ENCODE results near the gene GNG8. TPM values are rescaled to one million over a fixed set of nuclear protein-coding genes. Genes with fewer than 3 reads are reported as not detected.

GNG8 gene
- total RNA-seq, 2 experiments from 2014 or later, result not detected

DNA sequence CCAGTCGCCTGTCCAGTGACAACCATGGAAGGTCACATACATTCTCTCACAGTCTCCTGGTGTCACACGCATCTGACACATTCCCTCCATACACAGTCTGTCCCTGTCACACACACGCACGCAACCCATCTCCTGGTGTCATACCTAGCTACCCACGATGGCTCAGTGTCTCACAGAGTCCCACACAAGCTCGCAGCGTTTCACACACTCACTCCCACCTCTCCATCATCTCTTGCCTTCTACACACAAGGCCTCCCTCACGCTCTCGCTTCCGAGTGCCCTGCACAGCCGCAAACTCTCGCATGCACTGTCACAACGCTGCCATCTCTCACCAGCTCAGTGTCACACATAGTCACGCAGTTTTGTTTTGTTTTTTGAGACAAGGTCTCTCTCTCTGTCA is 1.2 kb upstream of the GNG8 start:
- CTCF ChIA-PET (ENCODE audit: unreplicated experiment), result interaction anchor here (1.9 kb wide), 1 partner anchor 25 kb away, joined by 6 read pairs; the partner anchor contains the start of gene DACT3
- Histone ChIP-seq H3K79me2 (ENCODE audit: insufficient read depth, low read depth, low read length) (no peaks in the 10 kb centered on the region), H3K4me1 (ENCODE audit: insufficient read depth, low read length, poor library complexity, severe bottlenecking) (peaks cover 49% of the 10 kb centered on the region), H3K4me2 (ENCODE audit: low read length) (no peak overlapping the region), H4K20me1 (ENCODE audit: insufficient read depth, low read length) (no peaks in the 10 kb centered on the region), H3K27ac (ENCODE audit: low read depth, low read length, poor library complexity, severe bottlenecking) (no peak overlapping the region), H3K9me3 (ENCODE audit: low read length) (no peaks in the 10 kb centered on the region), H3K36me3 (ENCODE audit: insufficient read depth, low read length) (no peaks in the 10 kb centered on the region), H3K9me2 (ENCODE audit: insufficient read depth, low read length) (no peaks in the 10 kb centered on the region), H3K4me3 (ENCODE audit: low read depth, low read length, poor library complexity, severe bottlenecking) (no peak overlapping the region), H2AFZ (ENCODE audit: low read length) (no peak overlapping the region)
- TF ChIP-seq, protein P1, sequence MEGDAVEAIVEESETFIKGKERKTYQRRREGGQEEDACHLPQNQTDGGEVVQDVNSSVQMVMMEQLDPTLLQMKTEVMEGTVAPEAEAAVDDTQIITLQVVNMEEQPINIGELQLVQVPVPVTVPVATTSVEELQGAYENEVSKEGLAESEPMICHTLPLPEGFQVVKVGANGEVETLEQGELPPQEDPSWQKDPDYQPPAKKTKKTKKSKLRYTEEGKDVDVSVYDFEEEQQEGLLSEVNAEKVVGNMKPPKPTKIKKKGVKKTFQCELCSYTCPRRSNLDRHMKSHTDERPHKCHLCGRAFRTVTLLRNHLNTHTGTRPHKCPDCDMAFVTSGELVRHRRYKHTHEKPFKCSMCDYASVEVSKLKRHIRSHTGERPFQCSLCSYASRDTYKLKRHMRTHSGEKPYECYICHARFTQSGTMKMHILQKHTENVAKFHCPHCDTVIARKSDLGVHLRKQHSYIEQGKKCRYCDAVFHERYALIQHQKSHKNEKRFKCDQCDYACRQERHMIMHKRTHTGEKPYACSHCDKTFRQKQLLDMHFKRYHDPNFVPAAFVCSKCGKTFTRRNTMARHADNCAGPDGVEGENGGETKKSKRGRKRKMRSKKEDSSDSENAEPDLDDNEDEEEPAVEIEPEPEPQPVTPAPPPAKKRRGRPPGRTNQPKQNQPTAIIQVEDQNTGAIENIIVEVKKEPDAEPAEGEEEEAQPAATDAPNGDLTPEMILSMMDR (conservative IDR thresholded peaks at IDR 0.05; ENCODE audit: low read length), result no peak
- TF ChIP-seq EZH2phosphoT487 (IDR thresholded peaks at IDR 0.05; ENCODE audit: borderline replicate concordance, low read depth, low read length), result no peak
- POLR2A ChIA-PET, result interaction anchor here (0.6 kb wide), 2 partner anchors 973 to 1692 kb away, joined by 3 read pairs; no protein-coding TSS in a partner anchor
- no TSS peak for BruUV-seq (replicated peaks)
- intact Hi-C loops (cut with micrococcal nuclease; ENCODE audit: unreplicated experiment), result no loop called here
- DNase-seq (ENCODE audit: low spot score), result no peak

DNA sequence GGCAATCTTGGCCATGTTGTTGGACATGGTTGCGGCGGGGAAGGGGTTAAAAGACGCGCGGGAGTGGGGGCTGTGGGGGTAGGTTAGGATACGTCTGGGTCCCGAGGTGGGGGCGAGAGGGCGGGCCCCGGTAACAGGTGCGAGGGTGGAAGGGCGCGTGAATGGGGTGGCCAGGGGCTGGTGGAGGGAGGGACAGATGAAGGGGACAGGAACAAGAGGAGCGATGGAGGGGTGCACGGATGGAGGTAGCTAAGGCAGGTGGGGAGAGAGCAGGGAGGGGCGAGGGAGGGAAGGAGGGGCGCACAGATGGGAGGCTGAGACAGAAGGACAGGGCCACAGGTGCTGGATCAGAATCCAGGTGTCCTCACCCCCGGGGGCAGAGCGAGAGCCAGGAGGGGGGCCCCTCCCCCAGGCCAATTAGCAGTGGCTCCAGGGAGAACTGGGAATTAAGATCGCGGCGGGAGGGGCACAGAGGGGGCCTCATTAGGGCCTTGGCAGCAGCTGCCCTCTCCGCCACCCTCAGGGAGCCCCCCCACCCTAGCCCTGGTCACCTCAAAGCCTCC is 1.3 kb downstream of the GNG8 start:
- Histone ChIP-seq H3K79me2 (ENCODE audit: insufficient read depth, low read depth, low read length) (no peaks in the 10 kb centered on the region), H2AFZ (ENCODE audit: low read length) (no peak overlapping the region), H3K4me2 (ENCODE audit: low read length) (peak overlapping the region; percentile 63), H3K4me1 (ENCODE audit: insufficient read depth, low read length, poor library complexity, severe bottlenecking) (peaks cover 45% of the 10 kb centered on the region), H3K9me2 (ENCODE audit: insufficient read depth, low read length) (no peaks in the 10 kb centered on the region), H3K36me3 (ENCODE audit: insufficient read depth, low read length) (no peaks in the 10 kb centered on the region), H3K27ac (ENCODE audit: low read depth, low read length, poor library complexity, severe bottlenecking) (no peak overlapping the region), H3K4me3 (ENCODE audit: low read depth, low read length, poor library complexity, severe bottlenecking) (peak overlapping the region; percentile 34), H3K9me3 (ENCODE audit: low read length) (no peaks in the 10 kb centered on the region), H4K20me1 (ENCODE audit: insufficient read depth, low read length) (no peaks in the 10 kb centered on the region)
- no TSS peak for BruUV-seq (replicated peaks)
- TF ChIP-seq, protein P1 (conservative IDR thresholded peaks at IDR 0.05; ENCODE audit: low read length), result no peak
- TF ChIP-seq EZH2phosphoT487 (IDR thresholded peaks at IDR 0.05; ENCODE audit: borderline replicate concordance, low read depth, low read length), result no peak
- CTCF ChIA-PET (ENCODE audit: unreplicated experiment), result no interaction called here
- DNase-seq (ENCODE audit: low spot score), result no peak
- intact Hi-C loops (cut with micrococcal nuclease; ENCODE audit: unreplicated experiment), result loop anchor here (1.0 kb wide), 1 partner anchor 28 kb away; no protein-coding TSS in a partner anchor
- POLR2A ChIA-PET, result no interaction called here

DNA sequence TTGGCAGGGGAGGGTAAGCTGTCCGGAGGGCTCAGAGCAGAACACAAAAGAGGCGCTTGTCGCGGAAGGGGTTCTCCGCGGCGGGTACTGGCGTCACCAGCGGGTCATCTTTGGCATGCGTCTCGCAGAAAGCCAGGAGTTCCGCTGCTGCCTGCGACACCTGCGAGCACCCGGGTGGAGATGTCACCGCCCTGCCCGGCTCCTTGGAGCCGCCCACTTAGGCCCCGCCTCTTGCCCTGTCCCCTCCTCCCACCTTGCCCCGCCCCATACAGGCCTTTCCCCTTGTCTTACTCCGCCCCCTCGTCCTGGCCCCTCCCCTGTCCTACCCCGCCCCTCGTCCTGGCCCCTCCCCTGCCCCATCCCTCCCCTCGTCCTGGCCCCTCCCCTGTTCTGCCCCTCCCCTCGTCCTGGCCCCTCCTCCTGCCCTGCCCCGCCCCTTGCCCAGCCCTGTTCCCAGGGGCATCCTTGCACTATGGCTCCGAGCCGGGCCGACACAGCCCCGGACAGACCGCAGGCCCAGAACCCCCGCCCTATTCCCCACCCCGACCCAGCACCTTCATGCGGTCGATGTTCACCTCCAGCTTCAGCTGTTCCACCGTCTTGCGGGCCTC is 1.9 kb downstream of the GNG8 start:
- no peaks in the 10 kb centered on the region for H3K9me2 ChIP-seq (ENCODE audit: insufficient read depth, low read length)
- DNase-seq (ENCODE audit: low spot score), result peak; percentile 89
- H4K20me1 ChIP-seq (ENCODE audit: insufficient read depth, low read length), result no peaks in the 10 kb centered on the region
- CTCF ChIA-PET (ENCODE audit: unreplicated experiment), result no interaction called here
- H3K4me1 ChIP-seq (ENCODE audit: insufficient read depth, low read length, poor library complexity, severe bottlenecking), result peaks cover 39% of the 10 kb centered on the region
- H2AFZ ChIP-seq (ENCODE audit: low read length), result no peak overlapping the region
- no TSS peak for BruUV-seq (replicated peaks)
- intact Hi-C loops (cut with micrococcal nuclease; ENCODE audit: unreplicated experiment), result loop anchor here (1.0 kb wide), 1 partner anchor 28 kb away; no protein-coding TSS in a partner anchor
- no peak for TF ChIP-seq EZH2phosphoT487 (IDR thresholded peaks at IDR 0.05; ENCODE audit: borderline replicate concordance, low read depth, low read length)
- TF ChIP-seq, protein P1 (conservative IDR thresholded peaks at IDR 0.05; ENCODE audit: low read length), result no peak
- no peaks in the 10 kb centered on the region for H3K79me2 ChIP-seq (ENCODE audit: insufficient read depth, low read depth, low read length)
- no peaks in the 10 kb centered on the region for H3K36me3 ChIP-seq (ENCODE audit: insufficient read depth, low read length)
- H3K27ac ChIP-seq (ENCODE audit: low read depth, low read length, poor library complexity, severe bottlenecking), result no peak overlapping the region
- POLR2A ChIA-PET, result interaction anchor here (0.6 to 1.0 kb wide), 3 partner anchors 9 to 192 kb away, joined by 3 read pairs; partner anchors contain the start of genes DACT3 and PTGIR
- peak overlapping the region; percentile 69 for H3K4me2 ChIP-seq (ENCODE audit: low read length)
- peak overlapping the region; percentile 45 for H3K4me3 ChIP-seq (ENCODE audit: low read depth, low read length, poor library complexity, severe bottlenecking)
- no peaks in the 10 kb centered on the region for H3K9me3 ChIP-seq (ENCODE audit: low read length)

Measured in OCI-LY7 (cell line).